Posterior cingulate gyrus (tissue), 11 donors: Measurements from ENCODE around the gene TC2N.
A peak's percentile ranks its signal among the peaks of the same experiment; 100 is the strongest.
"Not testable (repeated sequence)": the region's sequence is repeated elsewhere in the genome, so short reads cannot be mapped to it uniquely, and the experiment has no call there.

Experiments
- DNase-seq, 10 donors: peaks; one replicate each; pipeline versions ENCODE4 v3.0.0 to v3.0.0-alpha.2; 2020 to 2021; ENCODE audit warnings: mixed read lengths in 3 of 10
- intact Hi-C: fragments of 100-400 bp; cut with DNase I; formaldehyde crosslinking; loops from one replicate; pipeline ENCODE4 v1.15.1; 2023

Gene TC2N

GRCh38 chr14:91867316-91867988 is at the start of gene TC2N:
Gene TC2N (minus strand): TSS chr14:91867536. CDS start chr14:91813769, 53,767 bp downstream.
- DNase-seq, result peak in 1 of 10 donors; percentile 32
- intact Hi-C loops, result no loop called here

- intact Hi-C loops, result loop anchor here (5.0 to 10.0 kb wide), 2 partner anchors 260 to 407 kb away; no protein-coding TSS in a partner anchor
- DNase-seq, result no peak
Observed at GRCh38 chr14:91912035-91912434, 44.7 kb upstream of the TC2N start.

- intact Hi-C loops, result loop anchor here (5.0 to 10.0 kb wide), 2 partner anchors 259 to 407 kb away; no protein-coding TSS in a partner anchor
- DNase-seq, result peak in 2 of 10 donors; percentile 15 to 27
Observed at GRCh38 chr14:91911474-91912032, 44.2 kb upstream of the TC2N start.

GRCh38 chr14:91910196-91910595 is 42.9 kb upstream of the TC2N start:
- intact Hi-C loops, result loop anchor here (5.0 to 10.0 kb wide), 2 partner anchors 258 to 405 kb away; no protein-coding TSS in a partner anchor
- DNase-seq, result no peak

- intact Hi-C loops, result no loop called here
- no peak for DNase-seq
Observed at GRCh38 chr14:91906374-91906773, 39.0 kb upstream of the TC2N start.

GRCh38 chr14:91904956-91905645 is 37.8 kb upstream of the TC2N start:
- no peak for DNase-seq
- intact Hi-C loops, result no loop called here

- DNase-seq, result no peak
- intact Hi-C loops, result no loop called here
Observed at GRCh38 chr14:91904483-91904882, 37.1 kb upstream of the TC2N start.

- DNase-seq, result no peak
- intact Hi-C loops, result no loop called here
Observed at GRCh38 chr14:91903070-91903469, 35.7 kb upstream of the TC2N start.

GRCh38 chr14:91902336-91902735 is 35.0 kb upstream of the TC2N start:
- intact Hi-C loops, result no loop called here
- DNase-seq, result no peak

GRCh38 chr14:91901449-91902226 is 34.3 kb upstream of the TC2N start:
- intact Hi-C loops, result no loop called here
- DNase-seq, result no peak

- intact Hi-C loops, result no loop called here
Observed at GRCh38 chr14:91899806-91900205, 32.5 kb upstream of the TC2N start.

GRCh38 chr14:91899213-91899612 is 31.9 kb upstream of the TC2N start:
- DNase-seq, result peak in 3 of 10 donors; percentile 44 to 90 (median 46)

More at GRCh38 chr14:91899806-91900205, 32.5 kb upstream of the TC2N start:
- no peak for DNase-seq

GRCh38 chr14:91898372-91898771 is 31.0 kb upstream of the TC2N start:
- intact Hi-C loops, result no loop called here
- DNase-seq, result no peak

More at GRCh38 chr14:91899213-91899612, 31.9 kb upstream of the TC2N start:
- intact Hi-C loops, result no loop called here

- intact Hi-C loops, result not testable (repeated sequence)
- peak in 1 of 10 donors; percentile 64 for DNase-seq
Observed at GRCh38 chr14:91897716-91898115, 30.4 kb upstream of the TC2N start.

GRCh38 chr14:91897106-91897701 is 29.9 kb upstream of the TC2N start:
- peak in 9 of 10 donors; percentile 56 to 94 (median 66) for DNase-seq
- intact Hi-C loops, result no loop called here

- no peak for DNase-seq
- intact Hi-C loops, result no loop called here
Observed at GRCh38 chr14:91896419-91896818, 29.1 kb upstream of the TC2N start.

GRCh38 chr14:91893669-91894068 is 26.3 kb upstream of the TC2N start:
- intact Hi-C loops, result no loop called here
- DNase-seq, result peak in 1 of 10 donors; percentile 69

- intact Hi-C loops, result no loop called here
- peak in 1 of 10 donors; percentile 79 for DNase-seq
Observed at GRCh38 chr14:91893007-91893406, 25.7 kb upstream of the TC2N start.

GRCh38 chr14:91891721-91892220 is 24.4 kb upstream of the TC2N start:
- DNase-seq, result peak; percentile 60 to 95 (median 72)
- intact Hi-C loops, result no loop called here

- intact Hi-C loops, result no loop called here
- DNase-seq, result peak in 1 of 10 donors; percentile 68
Observed at GRCh38 chr14:91891101-91891500, 23.8 kb upstream of the TC2N start.
